HG02588 (cell line): ENCODE data around the gene PTCH1.

ENCODE experiments used
- ATAC-seq: cut with Tn5 transposase; IDR thresholded peaks from one replicate; pipeline ENCODE4 v1.9.1; 2021; ENCODE audit warnings: mild to moderate bottlenecking, moderate library complexity; ENCODE audit not compliant: unreplicated experiment

Gene PTCH1

DNA sequence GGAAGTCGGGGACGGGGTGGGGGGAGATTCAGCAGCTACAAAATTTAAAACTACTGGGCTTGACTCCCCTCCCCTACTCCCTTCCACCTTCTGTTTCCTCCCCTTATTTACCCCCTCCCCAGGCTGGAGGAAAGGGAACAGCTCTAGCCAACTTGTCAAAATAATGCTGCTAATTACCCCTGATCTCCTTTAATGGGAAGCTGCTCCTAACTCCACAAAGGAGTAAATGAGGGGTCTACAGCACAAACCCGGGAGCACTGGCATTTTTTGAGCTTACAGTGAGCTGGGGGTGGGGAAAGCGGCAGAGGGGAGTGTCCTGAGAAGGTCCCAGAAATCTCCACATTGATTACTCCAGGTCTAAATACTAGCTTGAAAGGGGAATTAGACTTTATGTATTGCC is 3.1 kb downstream of the PTCH1 start:
- ATAC-seq: no peak

DNA sequence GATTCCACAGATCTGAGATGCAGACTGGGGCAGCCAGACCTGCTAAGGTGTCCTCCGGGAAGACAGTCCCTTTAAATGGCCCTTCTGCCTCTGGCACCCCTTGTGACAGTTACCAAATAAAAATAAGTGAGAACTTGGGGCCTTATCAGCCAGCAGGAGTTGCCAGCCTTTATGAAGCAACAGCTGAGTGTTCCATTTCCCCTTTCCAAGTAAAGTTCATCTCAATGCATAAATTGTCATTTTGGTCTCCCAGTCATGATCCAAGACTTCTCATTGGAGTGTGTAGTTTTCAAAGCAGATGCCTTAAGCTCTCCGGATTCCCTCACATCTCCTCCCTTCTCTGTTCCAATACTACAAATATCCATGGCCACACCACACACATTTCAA is 4.1 kb downstream of the PTCH1 start:
- no peak for ATAC-seq

DNA sequence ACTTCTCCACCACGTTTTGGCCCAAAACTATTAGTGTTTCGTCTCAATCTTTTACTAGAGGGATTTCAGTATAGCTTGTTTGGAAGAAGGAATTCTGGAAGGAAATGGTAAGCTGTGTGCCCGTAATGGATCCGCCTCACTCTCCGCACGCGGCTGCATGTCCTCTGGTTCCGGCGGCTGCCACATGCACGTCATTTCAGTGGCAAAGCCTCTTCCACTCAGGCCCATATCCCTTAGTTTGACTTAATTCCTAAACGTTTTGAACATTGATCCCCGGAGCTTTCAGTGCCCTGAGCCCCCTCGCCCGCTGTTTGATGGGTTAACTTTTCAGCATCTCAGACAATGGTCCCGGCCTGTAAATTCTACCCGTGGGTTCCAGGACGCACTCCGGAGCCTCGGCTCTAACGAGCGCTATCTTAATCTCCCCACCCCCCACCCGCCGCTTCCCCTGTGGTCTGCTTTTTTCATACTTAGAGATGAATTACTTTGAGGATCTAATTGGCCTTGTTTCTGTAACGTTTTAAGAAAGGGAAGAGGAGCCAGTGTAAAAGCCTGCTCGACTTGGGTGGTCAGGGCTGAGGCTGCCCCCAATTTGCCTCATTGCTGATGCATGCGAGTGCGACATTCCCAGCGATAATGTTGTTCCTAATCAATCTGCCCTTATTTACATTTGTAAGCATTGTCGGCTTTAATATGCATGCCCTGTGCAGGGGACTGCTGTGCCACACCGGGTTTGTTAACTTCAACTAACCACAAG is 4.6 kb downstream of the PTCH1 start:
- no peak for ATAC-seq

DNA sequence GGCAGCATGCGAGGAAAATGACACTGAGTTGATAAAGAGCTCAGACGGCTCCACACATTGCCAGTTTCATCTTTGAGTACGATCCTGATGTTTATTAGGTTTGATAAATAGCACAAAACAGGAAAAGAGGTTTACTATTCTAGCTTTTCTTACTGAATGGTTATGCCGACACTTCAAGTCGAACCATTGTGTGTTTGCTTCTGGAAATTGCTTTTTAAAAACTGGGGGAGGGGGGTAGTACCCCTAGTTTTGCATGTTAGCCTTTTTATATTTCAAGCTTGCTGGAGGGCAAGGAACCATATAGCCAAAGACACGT is 5.2 kb downstream of the PTCH1 start:
- no peak for ATAC-seq

DNA sequence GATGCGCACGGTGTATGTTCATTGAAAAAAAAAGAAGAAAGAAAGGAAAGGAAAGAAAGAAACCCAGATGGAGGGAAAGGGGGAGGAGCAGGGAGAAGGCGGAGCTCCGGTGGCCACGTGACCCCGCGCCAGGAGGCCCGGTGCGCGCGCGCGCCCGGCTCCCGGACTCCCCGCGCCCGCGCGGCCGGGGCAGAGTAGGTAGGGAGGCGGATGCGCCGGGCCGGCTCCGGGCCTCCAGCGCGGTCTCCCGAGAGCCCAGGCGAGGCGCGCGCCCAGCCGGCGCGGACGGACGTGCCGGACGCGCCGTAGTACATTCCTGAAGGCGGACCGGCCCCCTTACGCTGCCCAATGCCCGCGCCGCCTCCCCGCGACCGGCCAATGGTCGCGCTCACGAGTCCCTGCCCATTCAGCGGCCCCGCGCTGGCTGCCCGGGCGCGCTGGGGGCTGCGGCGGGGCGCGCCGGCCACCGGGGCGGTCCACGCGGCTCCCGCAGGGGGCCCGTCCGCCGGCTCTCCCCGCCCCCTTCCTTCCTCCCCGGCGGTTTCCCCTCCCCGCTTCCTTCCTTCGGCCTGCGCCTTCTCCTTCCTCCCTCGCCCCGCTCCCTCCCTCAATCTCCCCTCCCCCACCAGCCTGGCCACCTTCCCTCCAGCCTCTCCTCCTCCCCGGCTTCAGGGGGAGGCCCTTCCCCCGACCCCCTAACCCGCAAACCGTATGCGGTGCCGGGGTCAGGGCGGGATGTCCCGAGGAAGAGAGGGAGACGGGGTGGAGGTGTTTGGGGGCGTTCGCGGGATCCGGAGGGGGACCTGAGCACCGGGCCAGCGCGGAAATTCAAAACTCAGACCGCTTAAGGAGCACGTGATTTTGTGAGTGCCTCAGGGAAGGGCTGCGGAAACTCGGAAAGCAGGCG is 5.8 kb downstream of the PTCH1 start:
- peak; percentile 40 for ATAC-seq

DNA sequence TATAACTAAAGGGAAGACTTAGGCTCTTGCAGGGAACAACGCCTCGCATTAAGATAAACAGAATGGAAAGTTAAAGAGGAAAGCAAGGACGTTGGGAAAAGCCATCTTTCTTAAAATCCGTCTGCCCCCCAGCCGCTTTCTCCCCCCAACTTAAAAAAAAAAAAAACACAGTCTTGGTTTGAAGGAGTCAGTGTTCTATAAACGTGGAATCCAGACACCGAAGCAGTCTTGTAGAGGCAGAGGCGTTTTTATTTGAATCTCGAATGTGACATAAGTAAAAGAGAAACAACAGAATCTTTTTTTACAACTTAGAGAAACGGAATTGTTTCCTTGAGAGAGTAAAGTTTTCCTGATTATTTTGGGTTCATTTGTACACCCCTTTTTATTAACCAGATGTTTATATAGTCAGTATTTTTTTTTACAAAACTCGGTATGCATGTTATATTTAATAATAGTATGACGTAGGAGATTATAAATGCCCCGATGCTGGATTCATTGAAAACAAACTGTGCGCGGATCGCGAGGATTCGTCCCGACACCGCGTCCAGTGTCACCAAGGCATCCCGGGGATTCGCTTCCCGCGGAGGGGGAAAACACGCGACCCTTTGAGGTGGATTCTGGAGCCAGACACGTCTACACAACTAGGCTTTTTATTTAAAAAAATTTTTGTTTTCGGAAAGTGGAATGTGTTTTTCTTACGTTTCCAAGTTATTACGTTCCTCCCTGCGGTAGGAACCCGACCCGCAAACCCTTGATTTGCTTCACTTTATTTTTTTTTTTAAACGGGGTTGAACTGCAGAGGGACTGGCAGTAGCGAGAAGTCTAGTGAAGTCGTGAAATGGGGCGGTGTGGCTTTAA is 6.7 kb downstream of the PTCH1 start:
- no peak for ATAC-seq

DNA sequence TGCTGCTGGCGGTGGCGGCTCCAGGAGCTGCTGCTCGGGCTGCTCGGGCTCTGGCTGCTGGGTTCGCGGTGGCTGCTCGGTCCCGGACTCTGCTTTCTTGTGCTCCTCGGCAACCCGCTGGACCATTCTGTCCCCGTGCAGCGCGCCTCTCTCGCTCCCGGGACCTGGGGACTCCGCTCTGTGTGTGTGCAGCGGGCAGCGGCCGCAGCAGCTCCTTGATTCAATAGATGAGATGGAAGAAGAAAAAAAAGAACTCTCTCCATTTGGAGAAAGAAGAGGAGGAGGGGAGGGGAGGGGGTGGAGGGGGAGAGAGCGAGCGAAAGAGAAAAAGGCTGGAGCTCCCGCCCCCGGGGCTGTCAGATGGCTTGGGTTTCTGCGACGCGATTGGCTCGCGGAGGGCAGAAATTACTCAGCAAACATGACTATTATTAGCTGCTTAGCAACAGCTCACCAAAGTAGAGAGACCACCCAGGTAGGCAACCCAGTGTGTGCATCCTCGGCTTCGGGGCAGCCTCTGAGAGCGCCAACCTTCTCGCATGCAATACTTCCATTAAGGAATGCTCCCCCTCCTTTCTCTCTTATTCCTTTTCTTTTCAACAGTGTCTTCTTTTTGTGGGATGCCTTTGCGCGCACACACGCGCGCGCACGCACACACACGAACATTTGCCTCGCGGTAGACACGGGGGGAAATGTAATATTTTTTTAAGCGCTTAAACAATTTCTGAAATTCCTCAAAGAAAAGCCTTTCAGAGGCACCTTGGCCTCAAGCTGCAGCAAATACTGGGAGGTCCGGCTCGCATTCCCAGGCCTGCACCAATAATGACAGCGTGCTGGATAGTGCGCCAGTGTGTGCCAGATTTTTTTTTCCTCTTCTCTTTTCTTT is 7.6 kb downstream of the PTCH1 start:
- ATAC-seq: peak; percentile 28

DNA sequence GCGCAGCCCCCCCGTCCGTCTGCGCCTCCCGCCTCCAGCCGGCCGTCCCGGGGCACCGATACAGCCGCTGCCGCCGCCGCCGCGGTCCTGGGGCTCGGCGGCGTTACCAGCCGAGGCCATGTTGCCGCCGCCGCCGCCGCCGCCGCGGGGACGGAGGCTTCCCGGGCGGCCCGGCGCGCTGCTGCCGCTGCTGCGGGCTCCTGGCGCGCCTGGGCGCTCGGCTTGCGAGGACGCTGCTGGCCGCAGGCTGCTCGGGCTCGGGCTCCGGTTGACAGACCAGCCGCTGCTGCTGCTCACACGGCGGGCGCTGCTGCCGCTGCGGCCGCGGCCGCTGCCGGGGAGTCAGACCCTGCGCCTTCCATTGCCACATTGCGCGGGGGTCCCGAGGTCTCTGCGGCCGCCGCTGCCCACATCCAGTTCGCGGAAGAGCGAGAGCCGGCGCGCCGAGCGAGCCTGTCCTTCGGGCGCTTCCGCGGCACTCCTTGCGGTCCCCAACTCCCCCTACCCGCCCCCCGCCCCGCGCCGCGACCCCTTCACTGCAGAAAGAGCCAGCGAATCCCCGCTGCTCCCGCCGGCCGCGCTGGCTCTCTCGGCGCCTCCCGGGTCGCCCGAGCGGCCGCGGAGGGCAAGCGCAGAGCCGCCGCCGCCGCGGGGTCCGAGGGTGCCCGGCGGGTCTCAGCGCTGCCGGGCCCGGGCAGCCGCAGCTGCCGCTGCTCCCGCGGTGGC is 8.4 kb downstream of the PTCH1 start:
- no peak for ATAC-seq

DNA sequence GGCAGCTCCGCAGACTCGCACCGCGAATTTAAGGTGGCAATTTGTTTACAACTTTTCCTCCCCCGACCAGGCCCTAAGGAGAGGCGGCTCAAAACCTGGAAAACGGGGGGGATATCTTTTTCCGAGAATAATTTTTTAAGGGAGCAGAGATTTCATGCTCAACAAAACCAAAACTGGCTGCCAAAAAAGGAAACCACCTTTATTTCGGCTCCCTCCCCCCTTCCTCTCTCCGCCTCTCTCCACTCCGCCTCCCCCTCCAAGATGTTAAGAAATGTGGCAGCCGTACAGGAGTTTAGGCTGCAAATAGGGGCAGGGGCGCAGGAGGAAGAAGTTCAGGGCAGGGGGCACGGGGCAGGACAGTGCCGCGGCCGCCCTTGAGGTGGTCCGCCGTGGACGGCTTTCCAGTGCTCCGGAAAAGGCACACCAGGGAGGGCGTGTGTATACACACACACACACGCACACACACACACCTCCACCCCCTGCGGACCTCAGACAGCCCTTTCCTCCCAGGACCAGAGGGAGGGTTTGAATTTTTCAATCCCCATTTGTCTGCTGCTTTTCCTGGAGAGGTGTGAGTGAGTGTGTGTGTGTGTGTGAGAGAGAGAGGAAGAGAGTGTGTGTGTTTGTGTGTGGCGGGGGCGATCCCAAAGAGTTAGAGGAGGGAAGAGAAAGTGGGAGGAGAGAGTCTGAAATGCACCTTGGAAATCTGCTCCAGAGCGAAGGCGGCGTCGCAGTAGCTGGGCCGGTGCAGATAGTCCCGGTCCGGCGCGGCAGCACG is 9.1 kb downstream of the PTCH1 start:
- no peak for ATAC-seq

DNA sequence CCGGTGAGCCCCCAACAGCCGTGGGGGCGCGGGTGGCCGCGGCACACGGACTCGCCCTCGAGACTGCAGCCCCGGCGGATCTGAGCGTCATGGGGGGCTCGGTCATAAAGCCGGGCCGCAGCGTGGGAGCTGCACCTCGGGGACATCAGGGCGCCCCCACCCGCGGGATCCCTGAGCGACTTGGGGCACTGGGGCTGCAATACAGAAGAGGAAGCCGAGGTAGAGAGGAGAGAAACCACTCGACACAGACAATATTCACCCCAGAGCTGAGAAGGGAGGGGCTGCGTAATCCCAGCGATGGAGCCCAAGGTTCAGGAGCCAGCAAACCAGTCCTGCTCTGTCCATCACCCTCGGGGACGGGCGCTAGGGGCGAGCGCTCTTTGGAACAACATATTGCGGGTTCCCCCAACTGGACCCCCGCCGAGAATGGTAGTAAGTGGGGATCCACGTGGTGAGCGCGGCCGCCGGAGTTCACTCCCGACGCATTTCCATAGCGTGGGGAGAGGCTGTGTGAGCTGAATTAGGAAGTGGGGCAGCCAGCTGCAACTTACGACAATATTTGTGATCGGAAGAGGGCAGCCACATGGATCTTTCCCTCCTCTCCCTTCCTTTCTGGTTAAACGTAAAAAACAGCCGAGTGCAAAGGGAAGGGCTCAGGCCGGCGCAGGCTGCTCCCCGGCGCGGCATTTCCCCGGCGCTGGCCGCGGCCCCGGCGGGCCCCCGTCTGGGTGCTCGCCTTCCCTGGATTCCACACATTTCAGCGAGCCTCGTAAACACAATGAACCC is 9.9 kb downstream of the PTCH1 start:
- ATAC-seq: peak; percentile 3

DNA sequence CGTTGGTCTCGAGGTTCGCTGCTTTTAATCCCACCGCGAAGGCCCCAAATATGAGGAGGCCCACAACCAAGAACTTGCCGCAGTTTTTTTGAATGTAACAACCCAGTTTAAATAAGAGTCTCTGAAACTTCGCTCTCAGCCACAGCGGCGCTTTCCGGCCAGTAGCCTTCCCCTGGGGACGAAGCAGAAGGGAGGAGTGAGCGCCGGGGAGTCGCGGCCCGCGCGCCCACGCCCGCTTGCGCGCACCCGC is 10.4 kb downstream of the PTCH1 start:
- ATAC-seq: peak; percentile 18

DNA sequence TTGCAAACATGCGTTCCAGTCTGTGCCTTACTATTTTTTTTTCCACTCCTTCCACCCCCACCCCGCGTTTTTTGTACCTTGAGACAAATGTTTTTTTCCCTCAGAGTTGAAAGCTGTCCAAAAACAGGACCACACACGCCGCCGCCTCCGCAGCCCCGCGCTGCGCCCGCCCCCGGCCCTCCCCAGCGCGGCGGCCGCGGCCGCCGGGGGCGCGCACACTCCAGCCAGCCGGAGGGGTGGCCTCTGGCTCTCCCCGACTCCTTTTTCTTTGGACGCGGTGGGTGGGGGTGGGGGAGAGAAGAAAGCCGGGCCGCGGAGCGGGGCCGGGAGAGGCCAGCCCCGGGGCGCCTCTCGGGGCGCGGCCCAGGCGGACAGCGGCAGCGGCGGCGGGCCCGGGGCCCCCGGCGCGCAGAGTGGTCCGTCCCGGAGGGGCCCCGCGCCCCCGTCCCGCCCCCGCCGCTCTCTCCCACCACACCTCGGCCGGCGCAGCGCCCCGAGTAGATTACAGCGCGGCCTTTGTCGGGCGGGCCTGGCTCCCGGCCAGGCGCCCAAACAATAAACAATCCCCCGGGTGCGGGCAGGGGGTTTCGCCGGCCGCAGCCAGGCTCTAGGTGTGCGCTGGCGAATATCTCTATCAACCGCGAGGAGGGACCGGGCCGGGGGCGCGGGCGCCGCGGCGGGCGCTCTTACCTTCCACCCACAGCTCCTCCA is 10.9 kb downstream of the PTCH1 start:
- peak; percentile 29 for ATAC-seq

DNA sequence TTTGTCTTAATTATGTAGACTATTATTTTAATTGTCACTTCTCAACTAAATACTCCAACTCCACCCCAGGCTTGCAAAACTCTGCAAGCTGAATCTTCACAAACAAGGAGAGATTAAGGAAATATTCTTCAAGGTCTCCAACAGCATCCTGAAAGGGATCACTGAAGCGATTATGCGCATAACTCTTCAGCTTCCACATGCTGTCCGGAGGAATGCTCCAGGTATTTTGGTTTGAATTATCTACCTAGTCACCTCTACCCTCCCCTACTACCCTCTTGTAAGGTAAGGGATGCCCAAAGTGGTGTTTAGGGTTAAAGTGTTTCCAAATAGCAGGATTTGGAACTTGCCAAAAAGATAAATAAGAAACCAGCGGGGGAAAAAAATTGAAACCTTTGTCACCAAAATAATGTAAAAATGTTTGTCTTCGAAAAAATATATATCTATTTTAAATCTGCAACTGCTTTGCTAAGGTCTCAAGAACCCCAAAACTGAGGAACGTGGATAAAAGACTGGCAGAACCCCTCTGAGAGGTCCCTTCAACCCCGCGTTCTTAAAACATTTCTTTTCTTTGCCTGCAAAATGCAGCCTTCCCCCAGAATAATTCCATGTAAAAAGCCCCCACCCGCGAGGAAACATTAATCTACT is 11.6 kb downstream of the PTCH1 start:
- no peak for ATAC-seq

DNA sequence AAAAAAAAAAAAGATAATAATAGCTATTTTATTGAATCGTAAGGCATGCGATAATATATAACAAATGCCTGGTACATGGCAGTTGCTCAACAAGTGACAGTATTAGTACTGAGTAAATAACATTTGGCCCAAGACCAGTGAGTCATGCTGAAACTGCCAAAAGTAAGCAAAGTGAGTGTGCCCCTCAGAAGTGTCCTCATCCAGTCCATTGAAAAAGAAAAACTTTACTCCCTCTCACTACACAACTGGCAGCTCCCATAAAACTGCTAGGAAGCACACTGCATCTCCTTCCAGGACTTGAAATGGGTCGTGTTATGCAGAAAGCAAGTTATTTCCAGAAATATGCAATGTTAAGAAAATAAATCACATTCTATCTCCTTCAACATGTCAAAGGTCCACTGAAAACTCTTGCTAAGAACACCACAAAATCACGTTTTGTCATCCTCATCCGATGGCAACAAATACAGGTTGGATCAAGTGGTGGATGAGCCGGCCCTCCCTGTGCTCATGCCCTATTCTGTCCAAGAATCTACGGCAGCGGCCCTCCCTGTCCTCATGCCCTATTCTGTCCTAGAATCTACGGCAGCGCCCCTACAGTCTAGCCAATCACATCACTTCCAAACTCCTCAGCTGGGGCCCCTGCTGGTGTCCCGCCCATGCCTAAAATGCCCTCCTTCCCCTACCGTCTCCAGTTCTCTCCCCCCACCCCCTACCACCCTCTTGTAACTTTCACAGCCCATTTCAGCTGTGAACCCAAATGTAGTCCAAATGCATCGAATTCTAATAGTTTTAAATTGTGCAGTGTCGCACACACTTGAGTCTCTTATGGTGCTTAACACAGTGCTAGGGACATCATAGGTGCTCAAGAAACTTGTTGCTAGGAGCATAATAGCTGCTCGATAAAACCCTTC is 12.5 kb downstream of the PTCH1 start:
- ATAC-seq: no peak

DNA sequence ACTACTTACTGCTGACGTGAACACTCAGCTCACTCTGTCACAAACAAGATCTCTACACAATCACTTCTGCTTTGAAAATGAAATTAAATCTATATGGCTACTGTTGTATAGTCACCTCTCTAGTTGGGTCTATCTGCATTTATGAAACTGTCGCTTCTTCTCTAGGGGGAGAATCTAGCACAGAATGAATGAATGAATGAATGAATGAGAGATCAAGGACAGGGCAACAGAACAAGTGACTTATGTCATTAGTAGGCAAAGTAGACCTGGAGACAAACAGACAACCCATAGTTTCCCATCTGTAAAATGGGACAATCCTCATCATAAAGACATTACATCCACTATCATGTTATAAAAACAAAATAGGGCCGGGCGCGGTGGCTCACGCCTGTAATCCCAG is 13.4 kb downstream of the PTCH1 start:
- ATAC-seq: no peak

DNA sequence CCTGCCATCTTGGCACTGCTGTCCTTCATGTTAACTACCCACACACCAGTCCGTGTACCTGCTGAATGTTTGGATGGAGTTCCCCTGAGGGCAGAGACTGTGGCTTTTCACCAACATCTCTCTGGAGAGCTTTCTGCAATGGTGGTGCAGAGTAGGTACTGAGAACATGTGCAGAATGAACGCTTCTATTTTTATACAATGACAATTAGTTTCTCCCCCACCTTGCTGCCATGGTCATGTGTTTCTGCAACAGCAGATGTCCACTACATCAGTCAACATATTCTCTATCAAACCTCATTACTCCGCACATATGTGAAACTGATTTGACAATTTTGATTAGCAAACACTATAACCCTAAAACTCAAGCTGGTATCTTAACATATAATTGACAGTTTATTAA is 14.5 kb downstream of the PTCH1 start:
- ATAC-seq: no peak
